KOPT-K1 (cell line): Measurements from ENCODE around the gene WDFY4.

Source experiments
- H3K27ac ChIP-seq: fragments of 200-600 bp; sonication (generic); 2 replicates; pipeline ENCODE4 v1.5.1; 2016; ENCODE audit warnings: antibody characterized with exemption, mild to moderate bottlenecking, low read depth, low read length; ENCODE audit not compliant: poor library complexity, severe bottlenecking
- H3K36me3 ChIP-seq: fragments of 200-600 bp; sonication (generic); 2 replicates; pipeline ENCODE4 v1.5.1; 2017; ENCODE audit warnings: antibody characterized with exemption, mild to moderate bottlenecking, low read length, moderate library complexity; ENCODE audit not compliant: insufficient read depth
- H3K9me3 ChIP-seq: fragments of 200-600 bp; sonication (generic); 2 replicates; pipeline ENCODE4 v1.5.1; 2017; ENCODE audit warnings: antibody characterized with exemption, low read length, mild to moderate bottlenecking; ENCODE audit not compliant: insufficient read depth, poor library complexity, severe bottlenecking

The WDFY4 gene

DNA sequence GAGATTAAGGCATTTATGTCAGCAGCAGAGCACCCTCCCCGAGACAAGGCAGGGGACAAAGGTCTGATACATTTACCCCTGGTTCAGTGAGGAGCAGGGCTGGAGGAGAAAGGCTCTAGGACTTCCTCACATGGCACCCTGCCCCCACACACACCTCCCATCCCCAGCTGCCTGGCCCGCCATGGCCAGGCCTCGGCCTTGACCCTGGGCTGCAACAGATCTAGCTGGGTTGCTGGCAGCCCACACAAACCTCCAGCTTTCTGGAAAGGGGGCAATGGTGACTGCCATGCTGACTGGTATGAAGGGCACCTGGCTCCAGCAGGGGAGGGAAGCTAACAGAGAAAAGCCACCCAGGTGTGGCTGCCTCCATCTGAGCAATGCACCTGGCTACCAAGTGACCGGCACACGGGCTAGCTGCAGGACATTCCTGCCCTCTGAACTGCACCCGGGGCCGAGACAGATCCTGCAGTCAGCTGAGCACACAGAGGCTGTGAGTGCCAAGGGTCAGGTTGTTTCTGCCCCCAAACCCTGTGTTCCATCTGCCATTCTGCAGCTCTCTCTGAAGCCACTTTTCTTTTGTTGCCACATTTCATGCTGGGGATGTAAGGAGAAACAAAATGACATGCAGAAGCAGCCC is 340.8 kb downstream of the WDFY4 start:
- H3K9me3 ChIP-seq: no peaks in the 10 kb centered on the region
- H3K36me3 ChIP-seq: no peaks in the 10 kb centered on the region
- H3K27ac ChIP-seq: no peak overlapping the region

DNA sequence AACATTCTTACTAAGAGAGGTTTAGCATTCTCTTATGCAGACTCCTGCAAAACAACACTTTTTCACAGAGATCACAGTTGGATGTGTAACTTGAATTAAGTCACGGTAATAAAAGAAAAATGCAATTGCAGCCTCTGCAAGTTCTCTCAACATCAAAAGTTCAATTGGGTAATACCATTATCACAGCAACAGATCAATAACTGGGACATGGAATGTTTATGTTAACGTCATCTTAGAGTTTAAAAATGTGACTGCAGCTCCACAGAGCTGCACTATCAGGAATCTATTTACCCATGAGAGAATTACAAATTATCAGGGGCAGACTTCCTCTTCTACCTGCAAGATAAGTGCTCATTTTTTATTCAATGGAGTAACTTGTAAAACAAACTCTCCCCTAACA is 344.0 kb downstream of the WDFY4 start:
- Histone ChIP-seq H3K27ac (no peak overlapping the region), H3K36me3 (no peaks in the 10 kb centered on the region), H3K9me3 (no peaks in the 10 kb centered on the region)

GRCh38 chr10:49029666-49030065 is 345.0 kb downstream of the WDFY4 start:
- Histone ChIP-seq H3K9me3 (no peaks in the 10 kb centered on the region), H3K36me3 (no peaks in the 10 kb centered on the region), H3K27ac (no peak overlapping the region)
